Superior temporal gyrus (tissue), 1 donor: ENCODE measurements around the gene LY6G6C.

ENCODE experiments used
- DNase-seq: peaks from one replicate; pipeline ENCODE4 v3.0.0-alpha.2; 2016; ENCODE audit errors: extremely low spot score

Gene LY6G6C

GRCh38 chr6:31721351-31722020 lies at the start of gene LY6G6C:
LY6G6C (minus strand) TSS chr6:31721746; CDS start chr6:31721679, 67 bp downstream.
- no peak for DNase-seq

- no peak for DNase-seq
Observed at GRCh38 chr6:31770860-31771259, 49.3 kb upstream of the LY6G6C start.

- DNase-seq, result no peak
Observed at GRCh38 chr6:31769684-31770371, 48.3 kb upstream of the LY6G6C start.

- DNase-seq, result peak; percentile 16
Observed at GRCh38 chr6:31768363-31769257, 47.1 kb upstream of the LY6G6C start.

GRCh38 chr6:31767096-31767645 lies 45.6 kb upstream of the LY6G6C start:
- no peak for DNase-seq

- no peak for DNase-seq
Observed at GRCh38 chr6:31765910-31766794, 44.6 kb upstream of the LY6G6C start.

GRCh38 chr6:31765559-31765909 lies 44.0 kb upstream of the LY6G6C start:
- DNase-seq, result no peak

- no peak for DNase-seq
Observed at GRCh38 chr6:31764198-31764597, 42.7 kb upstream of the LY6G6C start.

GRCh38 chr6:31763619-31763940 lies 42.0 kb upstream of the LY6G6C start:
- no peak for DNase-seq

GRCh38 chr6:31762878-31763618 lies 41.5 kb upstream of the LY6G6C start:
- no peak for DNase-seq

GRCh38 chr6:31762356-31762755 lies 40.8 kb upstream of the LY6G6C start, which contains the start of gene SAPCD1:
SAPCD1 (plus strand) TSS chr6:31762656; CDS start chr6:31763055, 399 bp downstream.
- DNase-seq, result no peak

- DNase-seq, result no peak
Observed at GRCh38 chr6:31761343-31761742, 39.8 kb upstream of the LY6G6C start.

- no peak for DNase-seq
Observed at GRCh38 chr6:31760790-31761189, 39.2 kb upstream of the LY6G6C start.

GRCh38 chr6:31758281-31758680 lies 36.7 kb upstream of the LY6G6C start:
- no peak for DNase-seq

- DNase-seq, result no peak
Observed at GRCh38 chr6:31752739-31753319, 31.3 kb upstream of the LY6G6C start.

GRCh38 chr6:31750411-31751022 lies 29.0 kb upstream of the LY6G6C start:
- DNase-seq, result no peak

- no peak for DNase-seq
Observed at GRCh38 chr6:31749301-31750036, 27.9 kb upstream of the LY6G6C start.

- DNase-seq, result no peak
Observed at GRCh38 chr6:31744422-31744821, 22.9 kb upstream of the LY6G6C start.

GRCh38 chr6:31742894-31743293 lies 21.3 kb upstream of the LY6G6C start:
- DNase-seq, result no peak
